Measurements from ENCODE around the gene ELK3.

ELK3 gene

DNA sequence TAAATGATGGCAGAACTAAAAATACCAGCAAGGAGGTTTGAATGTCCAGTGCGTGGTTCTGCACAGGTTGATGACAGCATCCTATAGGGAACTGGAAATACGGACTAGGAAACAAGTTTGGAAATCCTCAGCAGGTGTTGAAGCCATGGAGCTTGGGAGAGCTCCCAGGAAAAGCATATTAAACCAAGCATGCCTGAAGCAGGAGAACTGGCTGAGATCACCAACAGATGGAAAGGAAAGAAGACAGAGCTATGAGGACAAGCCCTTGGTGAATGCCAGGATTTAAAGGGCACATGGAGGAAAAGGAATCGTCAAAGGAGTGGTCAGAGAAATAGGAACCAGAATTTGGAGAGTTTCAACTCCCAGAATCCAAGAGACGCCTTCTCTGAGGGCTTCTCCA, 21.2 kb upstream of the ELK3 start:
- no peak overlapping the region for H3K4me3 ChIP-seq (ENCODE audit: low read depth, low read length)

GRCh38 chr12:96176575-96176974, 17.6 kb upstream of the ELK3 start:
- Histone ChIP-seq H3K4me1 (ENCODE audit: control insufficient read depth, insufficient read depth, low read length) (no peaks in the 10 kb centered on the region), H3K4me3 (ENCODE audit: low read depth, low read length) (no peak overlapping the region), H3K36me3 (ENCODE audit: control insufficient read depth in 2 of 2, insufficient read depth in 1 of 2, low read length in 2 of 2) (no peaks in the 10 kb centered on the region), H3K27ac (ENCODE audit: extremely low read depth, low read depth, low read length) (no peak overlapping the region), H3K9me3 (ENCODE audit: control insufficient read depth, insufficient read depth, low read depth, low read length) (no peaks in the 10 kb centered on the region)
- ChIA-PET CTCF (no interaction called here), POLR2A (no interaction called here)
- TF ChIP-seq, protein P1, sequence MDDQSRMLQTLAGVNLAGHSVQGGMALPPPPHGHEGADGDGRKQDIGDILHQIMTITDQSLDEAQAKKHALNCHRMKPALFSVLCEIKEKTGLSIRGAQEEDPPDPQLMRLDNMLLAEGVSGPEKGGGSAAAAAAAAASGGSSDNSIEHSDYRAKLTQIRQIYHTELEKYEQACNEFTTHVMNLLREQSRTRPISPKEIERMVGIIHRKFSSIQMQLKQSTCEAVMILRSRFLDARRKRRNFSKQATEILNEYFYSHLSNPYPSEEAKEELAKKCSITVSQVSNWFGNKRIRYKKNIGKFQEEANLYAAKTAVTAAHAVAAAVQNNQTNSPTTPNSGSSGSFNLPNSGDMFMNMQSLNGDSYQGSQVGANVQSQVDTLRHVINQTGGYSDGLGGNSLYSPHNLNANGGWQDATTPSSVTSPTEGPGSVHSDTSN (CRISPR knock-in tag; IDR thresholded peaks at IDR 0.05), result no peak
- no peak for TF ChIP-seq SCRT2 (tag by site-specific recombination; IDR thresholded peaks at IDR 0.05)
- TF ChIP-seq ZNF394 (tag by site-specific recombination; IDR thresholded peaks at IDR 0.05; ENCODE audit: borderline replicate concordance), result no peak
- TF ChIP-seq ZNF16 (tag by site-specific recombination; IDR thresholded peaks at IDR 0.05; ENCODE audit: low read depth), result no peak
- TF ChIP-seq, protein P2, sequence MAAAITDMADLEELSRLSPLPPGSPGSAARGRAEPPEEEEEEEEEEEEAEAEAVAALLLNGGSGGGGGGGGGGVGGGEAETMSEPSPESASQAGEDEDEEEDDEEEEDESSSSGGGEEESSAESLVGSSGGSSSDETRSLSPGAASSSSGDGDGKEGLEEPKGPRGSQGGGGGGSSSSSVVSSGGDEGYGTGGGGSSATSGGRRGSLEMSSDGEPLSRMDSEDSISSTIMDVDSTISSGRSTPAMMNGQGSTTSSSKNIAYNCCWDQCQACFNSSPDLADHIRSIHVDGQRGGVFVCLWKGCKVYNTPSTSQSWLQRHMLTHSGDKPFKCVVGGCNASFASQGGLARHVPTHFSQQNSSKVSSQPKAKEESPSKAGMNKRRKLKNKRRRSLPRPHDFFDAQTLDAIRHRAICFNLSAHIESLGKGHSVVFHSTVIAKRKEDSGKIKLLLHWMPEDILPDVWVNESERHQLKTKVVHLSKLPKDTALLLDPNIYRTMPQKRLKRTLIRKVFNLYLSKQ (tag by site-specific recombination; IDR thresholded peaks at IDR 0.05; ENCODE audit: borderline replicate concordance), result no peak
- TF ChIP-seq, protein P3, sequence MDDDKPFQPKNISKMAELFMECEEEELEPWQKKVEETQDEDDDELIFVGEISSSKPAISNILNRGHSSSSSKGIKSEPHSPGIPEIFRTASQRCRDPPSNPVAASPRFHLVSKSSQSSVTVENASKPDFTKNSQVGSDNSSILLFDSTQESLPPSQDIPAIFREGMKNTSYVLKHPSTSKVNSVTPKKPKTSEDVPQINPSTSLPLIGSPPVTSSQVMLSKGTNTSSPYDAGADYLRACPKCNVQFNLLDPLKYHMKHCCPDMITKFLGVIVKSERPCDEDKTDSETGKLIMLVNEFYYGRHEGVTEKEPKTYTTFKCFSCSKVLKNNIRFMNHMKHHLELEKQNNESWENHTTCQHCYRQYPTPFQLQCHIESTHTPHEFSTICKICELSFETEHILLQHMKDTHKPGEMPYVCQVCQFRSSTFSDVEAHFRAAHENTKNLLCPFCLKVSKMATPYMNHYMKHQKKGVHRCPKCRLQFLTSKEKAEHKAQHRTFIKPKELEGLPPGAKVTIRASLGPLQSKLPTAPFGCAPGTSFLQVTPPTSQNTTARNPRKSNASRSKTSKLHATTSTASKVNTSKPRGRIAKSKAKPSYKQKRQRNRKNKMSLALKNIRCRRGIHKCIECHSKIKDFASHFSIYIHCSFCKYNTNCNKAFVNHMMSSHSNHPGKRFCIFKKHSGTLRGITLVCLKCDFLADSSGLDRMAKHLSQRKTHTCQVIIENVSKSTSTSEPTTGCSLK (tag by site-specific recombination; IDR thresholded peaks at IDR 0.05), result no peak
- no peak for TF ChIP-seq KLF17 (tag by site-specific recombination; IDR thresholded peaks at IDR 0.05)
- TF ChIP-seq ZNF26 (tag by site-specific recombination; IDR thresholded peaks at IDR 0.05), result no peak
- no peak for TF ChIP-seq ZNF704 (tag by site-specific recombination; IDR thresholded peaks at IDR 0.05)
- no peak for TF ChIP-seq ZNF624 (tag by site-specific recombination; IDR thresholded peaks at IDR 0.05)
- TF ChIP-seq WT1 (tag by site-specific recombination; IDR thresholded peaks at IDR 0.05), result no peak
- TF ChIP-seq ZNF391 (tag by site-specific recombination; IDR thresholded peaks at IDR 0.05; ENCODE audit: borderline replicate concordance, low read depth), result no peak

More for the DNA sequence above, 21.2 kb upstream of the ELK3 start:
- TF ChIP-seq ZNF768 (tag by site-specific recombination; IDR thresholded peaks at IDR 0.05) (no peak), IKZF3 (tag by site-specific recombination; IDR thresholded peaks at IDR 0.05) (no peak), ZSCAN30 (tag by site-specific recombination; IDR thresholded peaks at IDR 0.05) (no peak), ZNF623 (tag by site-specific recombination; IDR thresholded peaks at IDR 0.05) (no peak), ZNF398 (tag by site-specific recombination; IDR thresholded peaks at IDR 0.05) (no peak), ZNF560 (tag by site-specific recombination; IDR thresholded peaks at IDR 0.05; ENCODE audit: borderline replicate concordance) (no peak), ZNF626 (tag by site-specific recombination; IDR thresholded peaks at IDR 0.05) (no peak)
- TF ChIP-seq, protein P4, sequence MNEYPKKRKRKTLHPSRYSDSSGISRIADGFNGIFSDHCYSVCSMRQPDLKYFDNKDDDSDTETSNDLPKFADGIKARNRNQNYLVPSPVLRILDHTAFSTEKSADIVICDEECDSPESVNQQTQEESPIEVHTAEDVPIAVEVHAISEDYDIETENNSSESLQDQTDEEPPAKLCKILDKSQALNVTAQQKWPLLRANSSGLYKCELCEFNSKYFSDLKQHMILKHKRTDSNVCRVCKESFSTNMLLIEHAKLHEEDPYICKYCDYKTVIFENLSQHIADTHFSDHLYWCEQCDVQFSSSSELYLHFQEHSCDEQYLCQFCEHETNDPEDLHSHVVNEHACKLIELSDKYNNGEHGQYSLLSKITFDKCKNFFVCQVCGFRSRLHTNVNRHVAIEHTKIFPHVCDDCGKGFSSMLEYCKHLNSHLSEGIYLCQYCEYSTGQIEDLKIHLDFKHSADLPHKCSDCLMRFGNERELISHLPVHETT (tag by site-specific recombination; IDR thresholded peaks at IDR 0.05), result no peak
- ChIA-PET POLR2A (no interaction called here), CTCF (no interaction called here)
- no peaks in the 10 kb centered on the region for H3K36me3 ChIP-seq (ENCODE audit: control insufficient read depth in 2 of 2, insufficient read depth in 1 of 2, low read length in 2 of 2)
- no peaks in the 10 kb centered on the region for H3K4me1 ChIP-seq (ENCODE audit: control insufficient read depth, insufficient read depth, low read length)
- H3K27ac ChIP-seq (ENCODE audit: extremely low read depth, low read depth, low read length), result no peak overlapping the region
- H3K9me3 ChIP-seq (ENCODE audit: control insufficient read depth, insufficient read depth, low read depth, low read length), result no peaks in the 10 kb centered on the region

All from HEK293 (cell line).